Activated gamma-delta T cell treated with anti-CD3 and anti-CD28 coated beads, Interleukin-2, amount 50 U/mL, for 16 hours (primary cell): Measurements from ENCODE around the gene ARRDC2.
A peak's percentile ranks its signal among the peaks of the same experiment; 100 is the strongest.
"Not testable (repeated sequence)": the region's sequence is repeated elsewhere in the genome, so short reads cannot be mapped to it uniquely, and the experiment has no call there.

Source experiments
- DNase-seq: peaks from one replicate; pipeline ENCODE4 v3.0.0-alpha.2; 2020; ENCODE audit warnings: low read depth

The ARRDC2 gene

DNA sequence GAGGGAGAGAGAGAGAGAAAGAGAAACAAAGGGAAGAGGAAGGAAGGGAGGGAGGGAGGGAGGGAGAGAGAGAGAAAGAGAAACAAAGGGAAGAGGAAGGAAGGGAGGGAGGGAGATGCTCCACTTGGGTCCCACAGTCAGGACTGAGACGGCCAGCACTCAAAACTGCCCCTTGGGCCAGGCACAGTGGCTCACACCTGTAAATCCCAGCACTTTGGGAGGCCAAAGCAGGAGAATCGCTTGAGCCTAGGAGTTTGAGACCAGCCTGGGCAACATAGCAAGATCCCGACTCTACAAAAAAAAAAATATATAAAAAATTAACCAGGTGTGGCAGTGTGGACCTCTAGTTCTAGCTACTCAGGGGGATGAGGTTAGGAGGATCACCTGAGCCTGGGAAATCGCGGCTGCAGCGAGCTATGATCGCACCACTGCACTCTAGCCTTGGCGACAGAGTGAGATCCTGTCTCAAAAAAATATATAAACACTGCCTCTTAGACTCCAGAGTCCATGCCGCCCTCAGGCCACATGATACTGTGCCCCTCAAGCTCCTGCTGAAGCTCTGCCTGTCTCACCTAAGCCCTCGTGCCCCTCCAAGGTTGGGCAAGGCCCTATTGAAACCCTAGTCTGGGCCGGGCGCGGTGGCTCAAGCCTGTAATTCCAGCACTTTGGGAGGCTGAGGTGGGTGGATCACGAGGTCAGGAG lies 8.4 kb downstream of the ARRDC2 start:
- no peak for DNase-seq

DNA sequence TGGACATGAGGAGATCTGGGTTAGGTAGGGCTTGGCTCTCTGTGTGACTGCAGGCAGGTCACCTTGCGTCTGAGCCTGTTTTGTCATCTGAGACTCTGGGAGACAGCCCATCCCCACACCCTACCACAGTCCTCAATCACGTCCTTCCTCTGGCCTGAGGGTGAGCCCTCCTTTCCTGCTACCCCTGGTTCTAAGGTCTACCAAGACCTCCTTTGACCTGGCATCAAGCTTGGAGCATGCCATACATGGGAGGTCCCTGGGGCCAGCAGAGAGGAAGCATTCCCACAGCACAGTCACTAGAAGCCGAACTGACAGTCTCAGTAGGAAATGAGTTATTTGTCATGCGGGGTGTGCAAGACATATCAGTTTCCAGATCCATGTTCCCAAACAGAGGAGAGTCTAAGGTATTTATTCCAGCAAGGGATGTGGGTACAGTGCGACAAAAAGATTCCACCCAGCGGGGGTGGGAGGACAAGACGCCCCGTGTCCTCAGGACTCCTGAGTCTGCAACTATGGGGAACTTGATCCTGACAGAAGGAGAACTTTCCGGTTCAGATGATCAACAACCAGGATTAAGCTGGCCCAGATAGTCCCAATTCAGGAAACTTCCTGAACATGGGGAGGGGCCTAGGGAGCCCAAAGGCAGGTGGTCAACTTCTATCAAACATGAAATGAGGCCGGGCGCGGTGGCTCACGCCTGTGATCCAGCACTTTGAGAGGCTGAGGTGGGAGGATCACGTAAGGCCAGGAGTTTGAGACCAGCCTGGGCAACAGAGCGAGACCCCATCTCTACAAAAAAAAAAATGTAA lies 9.5 kb downstream of the ARRDC2 start:
- no peak for DNase-seq

DNA sequence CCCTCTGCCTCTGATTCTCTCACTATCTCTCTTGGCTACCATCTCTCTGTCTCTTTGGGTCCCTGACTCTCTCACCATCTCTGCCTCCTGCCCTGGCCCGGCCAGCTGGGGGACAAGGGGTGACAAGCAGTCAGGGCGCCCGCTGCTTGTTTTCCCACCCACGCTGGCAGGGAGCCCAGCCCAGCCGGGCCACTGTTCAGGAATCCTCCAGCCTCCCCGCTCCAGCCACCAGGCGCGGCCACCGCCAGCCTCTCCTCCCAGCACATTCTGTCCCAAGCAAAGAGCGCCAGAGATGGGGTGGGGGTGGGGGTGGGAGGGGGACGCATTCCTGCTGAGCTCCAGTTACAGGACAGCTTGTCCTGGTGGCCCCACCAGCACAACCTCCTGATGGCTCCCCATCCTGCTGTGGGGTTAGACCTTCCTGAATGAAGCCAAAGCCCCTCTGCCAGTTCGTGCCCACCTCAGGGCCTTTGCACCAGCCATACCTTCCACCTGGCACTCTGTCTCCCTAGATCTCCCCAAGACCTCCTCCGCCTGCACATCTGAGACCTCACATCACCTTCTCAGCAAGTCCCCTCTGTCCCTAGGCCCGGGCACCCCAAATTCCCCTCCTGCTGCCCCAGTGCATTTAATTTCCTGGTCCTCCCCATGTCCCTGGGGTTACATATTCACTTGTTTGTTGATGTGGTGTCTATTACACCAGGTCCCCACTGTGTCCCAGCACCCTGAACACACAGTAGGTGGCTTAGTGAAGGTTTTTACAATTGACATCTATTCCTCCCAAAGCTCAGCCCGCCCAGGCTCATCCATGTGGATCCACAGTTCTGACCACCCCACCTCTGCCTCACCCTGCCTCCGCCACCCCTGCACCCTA lies 12.5 kb downstream of the ARRDC2 start:
- DNase-seq, result no peak

DNA sequence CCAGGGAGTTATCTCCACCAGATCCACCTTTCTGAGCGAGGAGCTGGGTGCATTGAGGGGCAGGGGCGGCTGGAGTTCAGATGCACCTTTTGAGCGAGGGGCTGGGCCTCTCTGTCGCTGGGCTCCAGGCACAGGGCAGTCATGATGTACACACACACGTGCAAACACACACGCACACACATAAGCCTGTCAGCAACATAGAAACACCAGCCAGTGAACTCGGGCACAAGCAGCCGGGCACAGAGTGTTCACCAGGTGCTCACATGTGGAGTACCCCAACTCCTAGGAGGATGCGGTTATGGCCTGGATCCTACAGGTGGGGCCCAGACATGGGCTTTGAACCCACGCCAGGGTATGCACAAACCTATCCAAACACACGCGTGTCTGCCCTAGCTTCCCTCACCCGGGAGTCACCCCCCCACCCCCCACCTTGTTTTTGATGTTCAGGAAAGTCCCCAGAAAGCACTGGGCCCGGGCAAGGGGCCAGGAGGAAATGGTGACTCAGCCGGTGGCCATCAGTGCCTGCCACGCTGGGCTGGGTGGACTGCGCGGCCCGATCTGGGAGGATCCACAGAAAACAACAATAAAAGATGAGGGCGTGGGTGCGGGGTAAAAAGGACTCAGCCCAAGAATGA lies 13.3 kb downstream of the ARRDC2 start:
- DNase-seq, result peak; percentile 62

DNA sequence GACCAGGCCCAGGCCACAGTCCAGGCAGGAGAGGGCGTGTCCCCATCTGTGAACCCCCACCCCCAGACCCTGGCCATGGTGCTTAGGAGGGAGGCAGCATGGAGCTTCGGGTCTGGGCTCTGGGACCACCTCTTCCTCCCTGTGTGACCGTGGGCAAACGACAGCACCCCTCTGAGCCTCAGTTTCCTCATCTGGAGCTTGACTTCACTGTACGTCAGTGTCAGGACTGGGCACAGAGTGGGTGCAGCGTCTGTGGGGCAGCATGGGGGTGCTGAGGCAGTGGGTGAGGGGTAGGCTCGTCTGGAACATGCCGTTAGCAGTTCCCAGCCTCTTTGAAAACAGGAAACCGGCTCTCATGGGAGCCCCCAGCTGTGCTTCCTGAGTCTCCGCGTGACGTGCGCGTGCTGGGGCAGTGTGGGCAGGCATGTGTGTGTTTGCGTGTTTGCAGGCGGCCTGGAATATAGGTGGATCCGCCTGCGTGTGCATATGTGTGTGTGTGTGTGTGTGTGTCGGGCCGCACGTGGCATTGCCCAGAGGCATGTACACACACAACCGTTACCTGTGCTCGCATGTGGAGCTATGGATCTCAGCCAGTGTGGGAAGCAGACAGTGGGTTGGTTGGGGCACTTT lies 15.8 kb downstream of the ARRDC2 start:
- no peak for DNase-seq

DNA sequence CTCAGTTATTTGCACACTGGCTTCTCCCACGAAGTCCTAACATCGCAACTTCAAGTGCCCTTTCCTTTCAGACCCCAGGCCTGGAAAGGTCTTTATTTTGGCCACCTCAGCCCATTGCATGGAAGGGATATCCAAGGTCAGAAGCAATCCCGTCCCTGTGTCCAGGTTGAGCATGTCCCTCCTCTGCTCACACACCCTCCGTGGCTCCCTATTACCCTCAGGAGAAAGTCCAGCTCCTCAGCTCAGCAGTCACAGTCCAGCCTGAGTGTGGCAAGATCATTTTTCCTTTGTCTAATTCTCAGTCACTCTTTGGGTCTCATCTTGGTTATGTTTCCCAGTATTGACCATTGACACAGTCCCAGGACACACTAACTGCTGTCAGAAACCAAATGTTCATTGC lies 19.2 kb downstream of the ARRDC2 start:
- DNase-seq, result no peak

DNA sequence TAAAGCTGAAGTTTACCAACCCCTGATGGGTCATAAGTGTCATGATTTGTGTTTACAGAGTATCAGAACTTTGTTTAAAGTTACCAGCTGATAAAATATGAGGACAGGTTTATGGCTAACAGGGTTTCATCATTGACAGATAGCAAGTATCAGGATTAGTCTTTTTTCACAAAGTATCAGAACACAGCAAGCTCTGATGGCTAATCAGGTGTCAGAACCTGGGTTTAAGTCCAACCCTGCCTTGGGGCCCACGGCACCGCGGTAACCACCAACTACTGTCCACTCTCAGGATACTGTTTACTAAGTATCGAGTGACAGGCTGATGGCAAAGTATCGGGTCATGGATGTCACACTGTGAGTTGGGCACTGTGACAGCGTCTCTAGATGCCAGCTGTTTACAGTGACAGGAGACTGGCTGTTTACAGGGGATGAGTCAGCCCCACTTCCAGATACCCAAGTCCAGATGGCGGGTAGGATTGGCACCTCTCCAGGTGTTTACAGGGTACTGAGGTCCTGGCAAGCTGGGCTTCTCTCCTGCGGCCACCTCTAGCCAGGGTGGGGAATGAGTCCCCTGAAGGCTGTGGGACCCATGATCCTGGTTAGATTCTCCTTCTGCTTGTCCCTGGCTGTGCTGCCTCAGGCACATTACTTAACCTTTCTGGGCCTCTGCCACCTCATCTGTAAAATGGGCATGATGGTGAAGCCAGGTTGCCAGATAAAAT lies 21.8 kb downstream of the ARRDC2 start:
- no peak for DNase-seq

DNA sequence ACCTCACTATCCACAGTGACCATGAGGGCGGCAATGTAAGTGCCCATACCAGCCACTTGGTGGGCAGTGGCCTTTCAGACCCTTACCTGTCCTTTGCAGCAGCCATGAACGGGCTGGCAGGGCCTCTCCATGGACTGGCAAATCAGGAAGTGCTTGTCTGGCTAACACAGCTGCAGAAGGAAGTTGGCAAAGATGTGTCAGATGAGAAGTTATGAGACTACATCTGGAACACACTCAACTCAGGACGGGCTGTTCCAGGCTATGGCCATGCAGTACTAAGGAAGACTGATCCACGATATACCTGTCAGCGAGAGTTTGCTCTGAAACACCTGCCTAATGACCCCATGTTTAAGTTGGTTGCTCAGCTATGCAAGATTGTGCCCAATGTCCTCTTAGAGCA lies 23.4 kb downstream of the ARRDC2 start:
- not testable (repeated sequence) for DNase-seq

DNA sequence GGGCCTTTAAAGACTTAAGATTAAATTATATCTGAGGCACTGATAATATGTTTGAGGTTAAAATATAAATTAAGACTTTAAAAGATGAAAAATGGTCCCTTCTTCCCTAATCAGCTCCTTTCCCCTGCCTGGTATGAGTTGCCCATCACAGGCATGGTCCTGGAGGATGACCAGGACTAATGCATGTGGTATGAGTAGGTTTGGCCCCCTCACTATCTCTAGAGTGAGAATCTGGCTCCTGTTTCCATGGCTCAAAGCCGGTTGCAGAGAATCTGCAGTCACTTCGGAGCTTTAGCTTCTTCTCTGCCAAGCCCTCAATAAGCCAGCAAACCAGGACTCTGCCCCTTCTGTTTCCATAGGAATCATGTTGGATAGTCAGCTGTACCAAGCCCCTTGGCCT lies 24.1 kb downstream of the ARRDC2 start:
- not testable (repeated sequence) for DNase-seq

DNA sequence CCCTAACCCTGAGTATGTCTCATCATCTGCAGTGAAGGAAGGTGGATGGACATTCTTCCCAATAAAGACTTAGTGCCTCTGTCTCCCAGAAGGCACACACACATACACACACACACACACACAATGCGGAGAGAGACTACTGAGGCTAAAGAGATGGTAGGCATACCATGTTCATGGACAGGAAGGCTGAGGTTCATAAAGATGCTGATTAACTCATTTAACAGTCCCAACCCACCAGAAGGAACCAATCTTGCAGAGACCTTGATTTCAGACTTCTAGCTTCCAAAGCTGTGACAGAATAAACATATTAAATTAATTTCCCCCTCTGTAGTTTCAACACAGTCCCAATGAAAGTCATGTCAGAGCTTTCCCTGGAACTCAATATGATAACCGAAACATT lies 33.1 kb downstream of the ARRDC2 start:
- DNase-seq, result no peak

DNA sequence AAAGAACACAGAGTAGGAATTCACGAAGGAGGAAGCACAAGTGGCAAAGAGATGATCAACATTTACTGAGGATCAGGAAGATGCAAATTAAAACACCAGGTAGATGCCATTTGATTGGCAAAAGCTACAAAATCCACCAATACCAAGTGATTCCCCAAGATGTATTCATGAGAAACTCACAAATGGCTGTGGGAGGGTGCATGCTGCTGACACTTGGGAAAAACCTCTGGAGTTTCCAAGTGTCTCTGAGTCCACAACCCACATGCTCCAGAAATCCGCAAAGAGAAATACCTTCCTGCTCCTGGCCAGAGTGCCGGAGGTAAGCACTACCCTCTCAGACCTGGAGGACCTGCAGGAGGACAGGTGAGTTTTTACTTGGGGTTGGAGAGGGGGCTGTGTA lies 35.7 kb downstream of the ARRDC2 start:
- DNase-seq, result no peak

DNA sequence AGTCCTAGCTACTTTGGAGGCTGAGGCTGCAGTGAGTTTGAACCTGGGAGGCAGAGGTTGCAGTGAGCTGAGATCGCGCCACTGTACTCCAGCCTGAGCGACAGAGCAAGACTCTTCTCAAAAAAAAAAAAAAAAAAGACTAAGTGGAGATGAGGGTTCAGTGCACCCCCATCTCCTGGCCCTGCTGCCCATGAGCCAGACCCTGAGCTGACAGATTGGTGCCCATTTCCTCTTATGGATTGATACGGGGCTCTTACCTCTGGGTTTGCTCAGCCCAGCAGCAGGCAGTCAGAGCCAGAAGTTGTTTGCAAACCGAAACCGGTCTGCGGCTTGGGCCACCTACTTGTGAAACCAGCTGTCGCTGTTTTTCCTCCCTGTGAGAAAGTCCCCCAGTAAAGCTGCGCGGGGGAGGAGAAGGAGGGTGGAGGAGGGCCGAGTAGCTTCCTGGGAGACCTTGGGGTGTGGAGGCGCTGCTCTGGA lies 36.9 kb downstream of the ARRDC2 start:
- peak; percentile 80 for DNase-seq

DNA sequence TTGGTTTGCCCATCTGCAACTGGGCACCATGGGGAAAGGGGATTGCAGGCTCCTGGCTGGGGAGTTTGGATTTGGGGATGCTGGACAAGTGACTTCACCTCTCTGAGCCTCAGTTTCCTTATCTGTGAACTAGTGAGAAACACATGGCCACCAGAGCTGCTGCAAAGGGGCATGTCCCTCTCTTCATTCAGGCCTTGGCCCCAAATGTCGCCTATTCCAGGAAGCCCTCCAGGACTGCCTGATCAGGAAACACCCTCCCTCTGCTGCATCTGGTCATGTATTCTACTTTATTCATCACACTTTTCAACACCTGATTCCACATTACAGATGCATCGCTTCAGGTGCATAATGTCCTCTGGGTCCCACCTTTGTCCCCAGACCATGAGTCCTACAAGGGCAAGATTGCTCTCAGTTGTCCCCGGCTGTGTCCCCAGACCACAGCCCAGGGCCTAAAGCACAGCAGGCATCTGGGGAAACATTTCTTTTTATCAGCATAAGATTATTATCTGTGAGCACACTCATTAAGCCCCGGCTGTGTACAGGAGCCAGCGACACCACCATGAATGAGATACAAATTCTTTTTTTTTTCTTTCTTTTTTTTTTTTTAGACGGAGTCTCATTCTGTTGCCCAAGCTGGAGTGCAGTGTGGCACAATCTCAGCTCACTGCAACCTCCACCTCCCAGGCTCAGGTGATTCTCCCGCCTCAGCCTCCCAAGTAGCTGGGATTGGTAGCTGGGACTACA lies 37.5 kb downstream of the ARRDC2 start:
- no peak for DNase-seq

DNA sequence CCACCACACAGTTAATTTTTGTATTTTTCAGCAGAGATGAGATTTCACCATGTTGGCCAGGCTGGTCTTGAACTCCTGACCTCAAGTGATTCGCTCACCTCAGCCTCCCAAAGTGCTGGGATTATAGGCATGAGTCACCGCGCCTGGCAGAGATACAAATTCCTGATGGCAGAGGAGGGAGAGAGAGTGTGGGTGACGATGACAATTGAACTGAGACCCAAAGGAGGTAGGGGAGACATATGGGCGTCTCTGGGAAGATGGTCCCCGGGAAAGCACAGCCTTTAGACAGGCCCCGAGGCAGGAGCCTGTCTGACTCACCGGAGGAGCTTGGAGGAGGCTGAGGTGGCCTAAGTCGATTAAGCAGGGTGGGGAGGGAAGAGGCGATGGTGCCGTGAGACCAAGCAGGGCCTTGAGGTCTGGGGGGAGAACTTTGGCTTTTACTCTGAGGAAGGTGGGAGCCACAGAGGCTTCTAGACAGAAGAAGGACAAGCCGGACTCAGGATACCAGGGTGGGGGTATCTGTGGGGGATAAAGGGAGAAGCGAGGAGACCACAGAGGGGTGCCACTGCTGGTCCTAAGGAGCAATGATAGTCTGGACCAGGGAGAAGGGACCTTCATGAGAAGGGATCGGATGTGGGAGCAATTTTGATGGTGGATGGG lies 38.2 kb downstream of the ARRDC2 start:
- DNase-seq, result no peak

DNA sequence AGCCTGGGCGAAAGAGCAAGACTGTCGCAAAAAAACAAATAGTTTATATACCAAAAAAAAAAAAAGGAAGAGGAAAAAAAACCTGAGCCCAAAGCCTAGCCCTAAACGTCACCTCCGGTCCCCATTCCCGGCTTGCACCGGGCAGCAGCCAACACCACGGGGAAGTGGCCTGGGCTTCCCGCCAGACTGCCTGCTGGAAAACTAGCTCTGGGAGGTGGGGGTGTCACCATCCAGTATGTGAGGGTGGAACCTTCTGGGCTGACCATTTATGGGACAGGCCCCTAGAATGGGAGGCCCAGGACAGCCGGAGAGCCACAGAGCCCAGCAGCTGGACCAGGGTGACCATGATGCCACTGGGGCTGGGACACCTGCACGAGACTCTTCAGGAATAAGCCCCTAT lies 41.4 kb downstream of the ARRDC2 start:
- DNase-seq, result no peak

DNA sequence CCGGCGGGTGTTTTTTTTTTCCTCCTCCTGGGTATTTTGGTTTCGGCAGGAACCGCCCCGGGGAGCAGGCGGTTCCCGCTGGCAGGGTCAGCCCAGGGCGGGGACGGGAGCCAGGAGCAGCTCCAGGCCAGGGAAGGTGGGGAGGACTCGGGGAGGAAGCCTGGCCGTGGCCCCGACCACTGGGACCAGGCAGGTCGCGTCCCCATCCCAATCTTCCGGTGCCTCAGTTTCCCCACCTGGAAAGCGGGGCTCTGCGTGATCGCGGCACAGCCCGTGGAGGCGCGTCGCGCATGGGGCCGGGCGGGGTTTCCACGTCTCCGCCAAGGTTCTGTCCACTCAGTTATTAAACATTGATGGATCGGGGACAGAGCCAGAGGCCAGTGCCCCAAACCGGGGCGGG lies 43.9 kb downstream of the ARRDC2 start:
- no peak for DNase-seq

DNA sequence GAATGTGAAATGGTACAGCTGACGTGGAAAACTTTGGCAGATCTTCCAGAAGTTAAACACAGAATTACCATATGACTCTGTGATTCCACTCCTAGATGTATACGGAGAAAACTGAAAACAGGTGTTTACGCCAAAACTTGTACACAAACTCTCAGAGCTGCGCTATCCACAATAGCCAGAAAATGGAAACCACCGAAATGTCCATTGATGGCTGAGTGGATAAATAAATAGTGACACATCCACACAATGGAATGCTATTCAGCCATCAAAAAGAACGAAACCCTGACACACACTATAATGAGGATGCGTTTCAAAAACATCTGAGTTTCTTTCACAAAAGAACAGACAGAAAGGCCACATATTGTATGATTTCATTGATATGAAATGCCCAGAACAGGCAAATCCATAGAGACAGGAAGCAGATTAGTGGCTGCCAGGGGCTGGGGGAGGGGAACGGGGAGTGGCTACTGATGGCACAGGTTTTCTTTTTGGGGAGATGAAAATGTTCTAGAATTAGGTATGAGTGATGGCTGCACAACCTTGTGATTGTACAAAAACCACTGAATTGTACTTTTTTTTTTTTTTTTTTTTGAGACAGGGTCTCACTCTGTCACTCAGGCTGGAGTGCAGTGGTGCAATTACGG lies 45.7 kb downstream of the ARRDC2 start:
- no peak for DNase-seq

DNA sequence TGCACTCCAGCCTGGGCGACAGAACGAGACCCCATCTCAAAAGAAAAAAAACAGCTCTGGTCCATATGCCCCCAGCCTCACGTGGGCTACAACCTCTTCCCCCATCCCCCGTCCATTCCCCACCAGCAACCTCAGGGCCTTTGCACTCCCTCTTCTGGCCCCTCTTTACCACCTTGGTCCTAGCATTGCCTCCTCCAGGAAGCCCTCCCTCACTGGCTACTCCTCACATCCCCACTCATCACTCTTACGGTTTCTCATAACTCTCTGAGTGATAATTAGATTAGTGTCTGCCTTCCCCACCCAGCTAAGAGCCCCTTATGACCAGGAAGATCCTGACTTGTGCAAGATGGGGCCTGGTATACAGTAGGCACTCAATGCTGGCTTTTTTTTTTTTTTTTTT lies 48.0 kb downstream of the ARRDC2 start:
- no peak for DNase-seq

DNA sequence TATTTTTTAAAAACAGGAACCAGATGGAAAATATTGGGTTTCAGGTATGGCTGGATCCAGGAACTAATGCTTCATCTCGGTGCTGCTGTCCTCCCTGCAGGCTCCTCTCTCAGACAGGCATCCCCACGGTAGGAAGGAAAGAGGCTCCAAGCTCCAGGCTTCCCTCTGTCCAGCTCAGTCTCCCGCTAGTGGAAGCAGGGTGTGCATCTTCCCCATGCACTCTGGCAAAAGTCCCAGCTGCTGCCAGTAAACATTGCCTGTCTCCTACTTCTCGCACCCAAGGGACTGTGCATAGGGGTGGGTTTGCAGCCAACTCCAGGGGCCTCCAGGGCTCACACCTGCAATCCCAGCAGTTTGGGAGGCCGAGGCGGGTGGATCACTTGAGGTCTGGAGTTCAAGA lies 49.6 kb downstream of the ARRDC2 start:
- no peak for DNase-seq
